Measurements from ENCODE around the gene TRAF2.

DNA sequence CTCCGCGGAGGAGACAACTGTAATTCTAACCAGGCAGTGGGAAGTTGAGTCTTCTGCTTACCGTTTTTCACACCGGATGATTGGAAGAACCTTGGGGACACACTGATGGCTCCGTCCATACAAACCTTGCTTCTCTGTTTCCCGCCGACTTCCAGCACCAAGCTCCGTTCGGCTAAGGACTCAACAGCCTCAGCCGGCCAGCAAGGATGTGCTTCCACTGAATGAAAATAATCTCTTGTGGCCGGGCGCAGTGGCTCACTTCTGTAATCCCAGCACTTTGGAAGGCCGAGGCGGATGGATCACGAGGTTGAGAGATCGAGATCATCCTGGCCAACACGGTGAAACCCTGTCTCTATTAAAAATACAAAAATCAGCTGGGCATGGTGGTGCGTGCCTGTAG, 18.4 kb upstream of the TRAF2 start:
- TF ChIP-seq KAT2B (IDR thresholded peaks at IDR 0.05; ENCODE audit: borderline replicate concordance, low read depth, low read length) (no peak), RARG (CRISPR knock-in tag; IDR thresholded peaks at IDR 0.05; ENCODE audit: low read depth) (no peak), THAP9 (CRISPR knock-in tag; IDR thresholded peaks at IDR 0.05; ENCODE audit: borderline replicate concordance) (no peak), SP2 (CRISPR knock-in tag; IDR thresholded peaks at IDR 0.05) (no peak), CTCF (CRISPR knock-in tag; IDR thresholded peaks at IDR 0.05) (no peak), AKAP8 (CRISPR knock-in tag; IDR thresholded peaks at IDR 0.05) (no peak), ESRRA (CRISPR knock-in tag; IDR thresholded peaks at IDR 0.05; ENCODE audit: low read depth) (no peak)
- TF ChIP-seq, protein P1, sequence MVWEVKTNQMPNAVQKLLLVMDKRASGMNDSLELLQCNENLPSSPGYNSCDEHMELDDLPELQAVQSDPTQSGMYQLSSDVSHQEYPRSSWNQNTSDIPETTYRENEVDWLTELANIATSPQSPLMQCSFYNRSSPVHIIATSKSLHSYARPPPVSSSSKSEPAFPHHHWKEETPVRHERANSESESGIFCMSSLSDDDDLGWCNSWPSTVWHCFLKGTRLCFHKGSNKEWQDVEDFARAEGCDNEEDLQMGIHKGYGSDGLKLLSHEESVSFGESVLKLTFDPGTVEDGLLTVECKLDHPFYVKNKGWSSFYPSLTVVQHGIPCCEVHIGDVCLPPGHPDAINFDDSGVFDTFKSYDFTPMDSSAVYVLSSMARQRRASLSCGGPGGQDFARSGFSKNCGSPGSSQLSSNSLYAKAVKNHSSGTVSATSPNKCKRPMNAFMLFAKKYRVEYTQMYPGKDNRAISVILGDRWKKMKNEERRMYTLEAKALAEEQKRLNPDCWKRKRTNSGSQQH (CRISPR knock-in tag; IDR thresholded peaks at IDR 0.05; ENCODE audit: low read depth), result no peak
